Epithelial cell of prostate (primary cell): ENCODE results near the gene GAPDHS.
A peak's percentile ranks its signal among the peaks of the same experiment; 100 is the strongest.

Source experiments
- DNase-seq: peaks from one replicate; pipeline ENCODE4 v3.0.0-alpha.2; 2011; ENCODE audit warnings: low read depth, low spot score
- H3K27ac ChIP-seq: fragments of 450-650 bp; 2 replicates; pipeline ENCODE4 v1.5.1; 2017; ENCODE audit warnings: mild to moderate bottlenecking

Gene GAPDHS

DNA sequence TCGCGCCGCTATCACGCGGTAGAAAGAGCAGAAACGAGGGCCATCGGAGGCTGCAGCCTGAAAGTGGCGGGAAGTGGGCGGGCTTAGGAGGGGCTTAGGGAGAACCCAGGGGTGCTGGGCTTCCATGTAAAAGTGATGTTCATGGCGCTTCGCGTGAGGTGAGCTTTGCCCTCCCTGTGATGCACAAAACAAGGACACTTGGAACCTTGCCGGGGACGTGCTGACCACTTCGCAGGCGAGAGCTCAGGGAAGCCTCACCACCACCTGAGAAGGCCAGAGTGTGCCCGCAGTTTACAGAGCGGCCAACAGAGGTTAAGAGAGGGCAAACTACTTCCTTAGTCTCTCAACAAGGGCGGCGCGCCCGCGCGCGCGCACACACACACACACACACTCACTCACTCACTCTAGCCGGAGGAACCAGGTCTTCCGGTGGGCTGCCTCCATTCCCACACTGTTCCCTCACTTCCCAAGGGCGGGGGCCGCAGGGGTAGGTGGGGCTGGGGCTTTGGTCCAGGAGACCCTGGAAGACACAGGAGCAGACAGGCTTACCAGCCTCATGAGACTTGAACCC is 651 bp downstream of the GAPDHS start:
- no peak overlapping the region for H3K27ac ChIP-seq
- DNase-seq, result no peak

GRCh38 chr19:35534803-35535480 is 1.7 kb downstream of the GAPDHS start:
- no peak overlapping the region for H3K27ac ChIP-seq
- DNase-seq, result no peak

GRCh38 chr19:35539314-35539713 is 6.1 kb downstream of the GAPDHS start:
- no peak for DNase-seq
- no peak overlapping the region for H3K27ac ChIP-seq

- DNase-seq, result no peak
- H3K27ac ChIP-seq, result no peak overlapping the region
These were observed 6.6 kb downstream of the GAPDHS start for GRCh38 chr19:35539850-35540249.

GRCh38 chr19:35540356-35540927 is 7.2 kb downstream of the GAPDHS start:
- DNase-seq, result no peak

GRCh38 chr19:35542209-35542608 is 9.0 kb downstream of the GAPDHS start:
- DNase-seq, result no peak
- no peak overlapping the region for H3K27ac ChIP-seq

More at GRCh38 chr19:35540356-35540927, 7.2 kb downstream of the GAPDHS start:
- H3K27ac ChIP-seq, result no peak overlapping the region

- DNase-seq, result no peak
- H3K27ac ChIP-seq, result no peak overlapping the region
These were observed 10.2 kb downstream of the GAPDHS start for GRCh38 chr19:35543280-35544109.

GRCh38 chr19:35544110-35544802 is 11.0 kb downstream of the GAPDHS start:
- peak overlapping the region; percentile 59 for H3K27ac ChIP-seq
- DNase-seq, result no peak

DNA sequence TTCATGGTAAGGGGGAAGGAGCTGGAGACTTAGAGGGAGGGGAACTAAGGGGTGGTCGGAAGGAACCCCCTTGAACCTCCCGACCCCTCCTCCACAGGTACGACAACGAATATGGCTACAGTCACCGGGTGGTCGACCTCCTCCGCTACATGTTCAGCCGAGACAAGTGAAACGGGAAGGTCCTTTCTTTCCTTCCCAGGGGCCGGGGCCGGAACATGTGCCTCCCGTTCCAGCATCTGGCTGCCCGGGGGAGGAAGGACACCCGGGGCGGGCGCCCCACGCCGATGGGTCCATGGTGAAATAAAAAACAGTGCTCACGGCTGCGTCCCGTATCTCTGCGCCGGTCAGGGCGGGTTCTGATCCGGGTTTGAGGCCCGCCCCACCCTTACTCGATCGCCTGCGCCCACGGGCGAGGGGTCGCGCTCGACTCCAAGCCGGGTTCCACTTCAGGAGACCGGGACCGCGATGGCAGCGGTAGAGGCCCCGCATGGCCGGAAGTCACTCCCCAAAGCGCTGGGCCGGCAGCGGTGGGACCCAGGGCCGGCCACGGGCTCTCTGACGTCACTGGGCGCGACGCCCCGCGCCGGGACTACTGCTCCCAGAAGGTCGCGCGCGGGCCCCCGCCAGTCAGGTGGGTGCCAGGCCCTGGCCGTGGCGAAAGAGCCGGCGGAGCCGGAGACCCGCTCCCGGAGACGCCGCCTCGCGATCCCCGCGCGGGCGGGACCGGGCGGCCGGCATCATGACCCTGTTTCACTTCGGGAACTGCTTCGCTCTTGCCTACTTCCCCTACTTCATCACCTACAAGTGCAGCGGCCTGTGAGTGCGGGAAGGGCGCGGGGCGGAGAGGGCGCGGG is 12.0 kb downstream of the GAPDHS start, which contains the start of gene TMEM147:
TMEM147 (plus strand) TSS at position 626 of the 854 bp plus-strand sequence; CDS start at position 740, 114 bp downstream.
- H3K27ac ChIP-seq, result peak within 1 kb of the TSS; percentile 59
- DNase-seq, result peak; percentile 18

DNA sequence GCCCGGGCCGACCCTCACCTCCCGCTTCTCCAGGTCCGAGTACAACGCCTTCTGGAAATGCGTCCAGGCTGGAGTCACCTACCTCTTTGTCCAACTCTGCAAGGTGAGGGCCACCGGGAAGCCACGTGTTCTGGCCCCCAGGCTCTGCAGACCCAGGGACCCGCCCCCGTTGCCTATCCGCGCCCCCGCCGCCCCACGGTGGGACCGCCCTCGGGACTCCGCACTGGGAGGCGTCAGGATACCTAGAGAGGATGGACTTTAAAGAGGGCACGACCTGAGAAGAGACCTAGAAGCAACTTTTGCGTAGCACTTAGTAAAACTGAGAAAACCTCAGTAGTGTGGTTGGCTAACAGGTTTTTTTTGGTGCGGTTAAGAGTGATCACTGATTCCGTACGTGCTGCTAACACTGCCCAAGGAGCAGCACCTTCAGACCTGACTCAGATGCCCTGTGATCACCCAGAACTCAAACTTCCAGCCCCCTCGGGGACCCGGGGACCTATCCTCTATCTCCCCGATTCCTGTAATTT is 12.7 kb downstream of the GAPDHS start:
- DNase-seq, result no peak
- H3K27ac ChIP-seq, result peak overlapping the region; percentile 59

GRCh38 chr19:35546532-35546931 is 13.3 kb downstream of the GAPDHS start:
- no peak overlapping the region for H3K27ac ChIP-seq
- DNase-seq, result no peak

DNA sequence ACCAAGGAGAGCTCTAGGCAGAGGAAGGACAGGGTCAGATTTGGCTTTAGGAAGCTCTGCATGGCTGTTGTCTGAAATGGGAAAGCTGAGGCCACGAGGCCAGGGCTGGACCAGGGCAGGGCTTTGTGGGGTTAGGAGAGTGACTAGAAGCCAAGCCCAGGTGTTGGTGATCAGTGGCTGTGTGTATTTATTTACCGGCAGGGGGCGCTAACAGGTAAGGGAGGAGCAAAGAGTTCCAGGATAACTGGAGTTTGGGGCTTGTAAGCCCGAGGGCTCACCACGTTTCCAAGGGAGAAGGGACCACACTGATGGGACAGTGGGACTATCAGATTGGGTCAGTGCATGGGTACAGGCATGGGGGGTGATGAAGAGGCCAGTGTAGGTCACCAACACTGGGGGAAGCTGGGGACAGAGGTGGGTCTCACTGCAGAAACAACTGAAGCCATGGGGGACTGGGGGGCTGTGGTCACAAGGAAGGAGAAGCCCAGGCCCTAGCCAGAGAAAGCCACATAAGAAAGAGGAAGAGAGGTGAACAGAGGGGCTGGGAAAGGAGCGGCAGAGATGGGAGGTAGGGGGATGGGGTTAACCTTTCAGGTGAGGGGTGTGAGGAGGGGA is 16.0 kb downstream of the GAPDHS start:
- H3K27ac ChIP-seq, result no peak overlapping the region
- no peak for DNase-seq

DNA sequence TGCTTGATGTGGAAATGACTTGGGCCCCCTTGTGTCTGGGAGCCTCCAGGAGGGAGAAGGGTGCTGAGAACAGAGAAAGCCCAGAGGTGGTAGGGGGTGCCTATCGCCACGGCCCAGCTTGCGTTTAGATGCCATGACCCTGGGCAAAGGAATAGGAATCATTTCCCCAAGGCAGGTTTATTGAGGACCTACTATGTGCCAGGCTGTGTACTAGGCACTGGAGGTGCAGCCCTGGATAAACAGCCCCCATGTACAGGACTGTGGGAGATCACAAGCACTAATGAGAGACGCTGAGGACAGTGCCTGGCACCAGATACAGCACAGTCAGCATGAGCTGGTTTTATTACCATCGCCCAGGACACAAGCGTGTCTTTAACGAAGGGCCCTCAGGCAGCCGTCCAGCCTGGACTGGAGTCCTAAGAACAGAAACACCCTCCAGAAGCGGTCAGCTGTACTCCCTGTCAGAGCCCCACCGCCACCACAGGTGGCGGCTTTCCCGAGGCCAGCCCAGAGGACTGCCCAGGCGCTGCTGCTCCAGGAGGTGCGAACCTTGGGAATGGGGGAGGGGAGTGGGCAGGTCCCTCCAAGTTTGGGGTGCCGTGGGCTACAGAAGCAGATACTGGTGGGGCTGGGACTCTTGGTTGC is 16.7 kb downstream of the GAPDHS start:
- no peak overlapping the region for H3K27ac ChIP-seq
- no peak for DNase-seq

- no peak overlapping the region for H3K27ac ChIP-seq
- no peak for DNase-seq
These were observed 18.0 kb downstream of the GAPDHS start for GRCh38 chr19:35551091-35551810.

DNA sequence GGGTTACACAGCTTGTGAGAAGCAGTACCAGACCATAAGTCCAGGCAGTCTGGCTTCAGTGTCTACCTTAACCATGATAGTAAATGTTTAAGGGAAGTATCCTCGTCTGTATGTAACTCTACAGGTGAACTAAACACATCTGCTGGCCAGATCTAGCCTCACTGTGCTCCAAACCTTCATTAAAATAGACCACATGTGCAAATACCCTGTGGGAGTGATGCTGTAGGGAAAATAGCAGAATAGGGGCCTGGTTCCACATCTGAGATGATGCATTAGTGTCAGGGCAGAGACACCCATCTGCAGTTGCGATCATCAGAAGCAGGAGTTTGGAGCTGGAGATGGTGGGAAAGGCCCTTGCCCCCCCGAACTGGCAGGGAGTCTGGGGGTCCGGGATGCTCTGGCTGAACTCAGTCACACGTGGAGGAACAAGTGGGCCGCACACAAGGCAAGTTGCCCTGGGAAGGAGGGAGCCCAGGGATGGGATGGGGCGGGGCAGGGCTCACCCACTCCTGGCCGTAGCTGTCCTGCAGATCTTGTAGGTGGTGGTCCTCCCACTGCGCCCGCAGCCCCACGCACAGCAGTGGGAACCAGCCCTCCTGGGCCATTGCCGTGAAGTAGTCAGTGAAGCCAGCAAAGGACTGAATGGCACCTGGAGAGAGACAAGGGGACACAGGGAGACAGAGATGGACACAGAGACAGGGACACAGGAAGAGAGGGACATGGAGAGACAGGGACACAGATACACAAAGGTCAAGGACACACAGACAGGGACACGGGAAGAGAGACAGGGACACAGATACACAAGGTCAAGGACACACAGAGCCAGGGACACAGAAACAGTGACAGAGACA is 19.5 kb downstream of the GAPDHS start:
- H3K27ac ChIP-seq, result no peak overlapping the region
- DNase-seq, result no peak

- no peak for DNase-seq
These were observed 20.2 kb downstream of the GAPDHS start for GRCh38 chr19:35553385-35554000.

More at GRCh38 chr19:35553385-35554000, 20.2 kb downstream of the GAPDHS start:
- H3K27ac ChIP-seq, result no peak overlapping the region
